Prostate gland (tissue), 2 donors: ENCODE data around the gene SLC13A2.

Source experiments
- CTCF ChIP-seq, 4 experiments: fragments of 200-600 bp in 2 of 4; fragments of 450-650 bp in 2 of 4; sonication (generic) in 2 of 4; IDR thresholded peaks; 1 replicate in 3 of 4; 2 replicates in 1 of 4; pipeline ENCODE4 v1.5.1; 2016 to 2019; ENCODE audit warnings: antibody characterized with exemption in 4 of 4, mild to moderate bottlenecking in 2 of 4, moderate library complexity in 2 of 4
- POLR2A ChIP-seq: fragments of 450-650 bp; IDR thresholded peaks from one replicate; pipeline ENCODE4 v1.6.1; 2016; ENCODE audit warnings: antibody characterized with exemption, mild to moderate bottlenecking

GRCh38 chr17:28471531-28472342 is 1.7 kb upstream of the SLC13A2 start:
- TF ChIP-seq CTCF (IDR thresholded peaks at IDR 0.05) (no peak), POLR2A (no peak)
